ENCODE results near the gene BMX.

Gene BMX

GRCh38 chrX:15576019-15576418 lies 75.4 kb downstream of the BMX start:
- DNase-seq, result no peak

- no peak for DNase-seq
Observed at GRCh38 chrX:15579778-15580747, 79.5 kb downstream of the BMX start.

GRCh38 chrX:15594371-15594770 lies 93.8 kb downstream of the BMX start:
- DNase-seq, result no peak

- no peak for DNase-seq
Observed at GRCh38 chrX:15598026-15598425, 97.4 kb downstream of the BMX start.

GRCh38 chrX:15599461-15599860 lies 98.9 kb downstream of the BMX start:
- DNase-seq, result no peak

- no peak for DNase-seq
Observed at GRCh38 chrX:15600049-15600448, 99.4 kb downstream of the BMX start.

GRCh38 chrX:15600745-15601144 lies 100.1 kb downstream of the BMX start, which contains the start of gene ACE2:
ACE2 (minus strand) TSS chrX:15600960; CDS start chrX:15600911, 49 bp downstream.
- DNase-seq, result no peak

- DNase-seq, result no peak
Observed at GRCh38 chrX:15601932-15602331, 101.3 kb downstream of the BMX start.

- DNase-seq, result no peak
Observed at GRCh38 chrX:15602761-15603160, 102.2 kb downstream of the BMX start.

GRCh38 chrX:15605226-15605625 lies 104.6 kb downstream of the BMX start:
- no peak for DNase-seq
